Testis (tissue), 3 donors: ENCODE measurements around the gene R3HCC1L. TPM values are rescaled to one million over a fixed set of nuclear protein-coding genes. Genes with fewer than 3 reads are reported as not detected.

Experiments
- DNase-seq: peaks from one replicate; pipeline ENCODE4 v3.0.0-alpha.2; 2019
- H3K27ac ChIP-seq, 2 donors: fragments of 200-600 bp; sonication (generic); one replicate each; pipeline ENCODE4 v1.5.1; 2019
- H3K27me3 ChIP-seq: fragments of 200-600 bp; sonication (generic); one replicate; pipeline ENCODE4 v1.5.1; 2019
- H3K36me3 ChIP-seq: fragments of 200-600 bp; sonication (generic); one replicate; pipeline ENCODE4 v1.5.1; 2017; ENCODE audit warnings: low read depth; ENCODE audit errors: missing control alignments
- H3K4me1 ChIP-seq: fragments of 200-600 bp; sonication (generic); one replicate; pipeline ENCODE4 v1.5.1; 2019
- H3K4me3 ChIP-seq, 2 donors: fragments of 200-600 bp; sonication (generic); one replicate each; pipeline ENCODE4 v1.5.1; 2017 to 2019
- H3K9me3 ChIP-seq: fragments of 200-600 bp; sonication (generic); one replicate; pipeline ENCODE4 v1.5.1; 2017
- CTCF ChIP-seq, 3 experiments: fragments of 450-650 bp in 2 of 3; fragments of 200-600 bp in 1 of 3; sonication (generic) in 1 of 3; IDR thresholded peaks; one replicate each; pipeline ENCODE4 v1.5.1; 2016 to 2019; ENCODE audit warnings: antibody characterized with exemption in 3 of 3, mild to moderate bottlenecking in 2 of 3, moderate library complexity in 1 of 3
- POLR2A ChIP-seq: fragments of 450-650 bp; IDR thresholded peaks from one replicate; pipeline ENCODE4 v1.6.1; 2017; ENCODE audit warnings: antibody characterized with exemption, mild to moderate bottlenecking, moderate library complexity
- WGBS, 2 donors: methylation state at CpG; one replicate each; pipeline ENCODE4 v1.1.5; 2018; 5-methylcytosine and 5-hydroxymethylcytosine counted together
- intact Hi-C: fragments of 100-400 bp; cut with DNase I; formaldehyde crosslinking; loops from one replicate; pipeline ENCODE4 v1.15.1; 2023; ENCODE audit warnings: low total_unique reads
- polyA plus RNA-seq: library from polyadenylated mRNA; stranded (reverse); fragments of 350-450 nt; fragmentation: Illumina TruSeq; extraction: RNeasy Lipid Tissue Mini Kit (QIAGEN cat#74804); gene quantifications from one replicate; pipeline ENCODE4 v1.2.3, GENCODE V29; 2014; ENCODE audit warnings: low read depth, low replicate concordance; ENCODE audit not compliant: insufficient read depth
- total RNA-seq, 2 donors: library from RNA; depleted of rRNA; stranded (reverse); fragments of >200 nt; gene quantifications; one replicate each; pipeline ENCODE4 v1.2.3, GENCODE V29; 2016

R3HCC1L gene
- total and polyA plus RNA-seq, 3 donors from 2014 or later, result 36.9 to 39.5 (median 38.5) TPM

GRCh38 chr10:98098247-98098646 lies 36.2 kb upstream of the R3HCC1L start:
- intact Hi-C loops, result no loop called here
- TF ChIP-seq POLR2A (no peak), CTCF (IDR thresholded peaks at IDR 0.05) (no peak)
- no peaks in the 10 kb centered on the region for H3K4me1 ChIP-seq
- H3K27me3 ChIP-seq, result no peaks in the 10 kb centered on the region
- H3K27ac ChIP-seq, result no peak overlapping the region
- H3K9me3 ChIP-seq, result no peaks in the 10 kb centered on the region
- no peak for DNase-seq
- WGBS, 2 donors, result 70 to 78% methylated on average over 6 of the region's 6 CpGs
- no peaks in the 10 kb centered on the region for H3K36me3 ChIP-seq
- H3K4me3 ChIP-seq, result no peak overlapping the region

GRCh38 chr10:98100476-98100875 lies 34.0 kb upstream of the R3HCC1L start:
- no peaks in the 10 kb centered on the region for H3K9me3 ChIP-seq
- H3K27ac ChIP-seq, result no peak overlapping the region
- TF ChIP-seq CTCF (IDR thresholded peaks at IDR 0.05) (no peak), POLR2A (no peak)
- H3K4me3 ChIP-seq, result no peak overlapping the region
- no peak for DNase-seq
- no peaks in the 10 kb centered on the region for H3K36me3 ChIP-seq
- 48 to 54% methylated on average over 3 of the region's 3 CpGs for WGBS, 2 donors
- no peaks in the 10 kb centered on the region for H3K27me3 ChIP-seq
- no peaks in the 10 kb centered on the region for H3K4me1 ChIP-seq
- intact Hi-C loops, result no loop called here

GRCh38 chr10:98101366-98101765 lies 33.1 kb upstream of the R3HCC1L start:
- Histone ChIP-seq H3K4me3 (no peak overlapping the region), H3K36me3 (no peaks in the 10 kb centered on the region), H3K27me3 (no peaks in the 10 kb centered on the region), H3K27ac (no peak overlapping the region), H3K9me3 (no peaks in the 10 kb centered on the region), H3K4me1 (no peaks in the 10 kb centered on the region)
- 78 to 88% methylated on average over 2 of the region's 2 CpGs for WGBS, 2 donors
- intact Hi-C loops, result no loop called here
- no peak for DNase-seq
- TF ChIP-seq POLR2A, result no peak
- no peak for TF ChIP-seq CTCF (IDR thresholded peaks at IDR 0.05)

DNA sequence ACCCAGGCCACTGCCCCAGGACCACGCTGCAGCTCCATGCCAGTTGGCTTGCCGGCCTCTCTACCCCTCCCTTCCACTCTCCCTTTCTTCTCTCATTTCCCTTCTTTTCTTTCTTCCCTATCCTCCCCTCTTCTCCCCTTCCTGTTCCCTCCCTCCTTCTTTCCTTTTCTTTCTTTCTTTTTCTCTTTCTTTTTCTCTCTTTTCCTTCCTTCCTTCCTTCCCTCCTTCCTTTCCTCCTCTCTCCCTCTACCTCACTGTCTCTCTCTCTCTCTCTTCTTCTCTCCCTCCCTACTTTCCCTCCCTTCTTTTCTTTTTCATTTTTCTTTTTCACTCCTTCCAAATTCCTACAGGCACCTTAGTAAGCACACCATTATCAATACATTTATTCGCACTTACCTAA lies 30.3 kb upstream of the R3HCC1L start:
- H3K27me3 ChIP-seq, result no peaks in the 10 kb centered on the region
- DNase-seq, result no peak
- 77 to 87% methylated on average over 3 of the region's 3 CpGs for WGBS, 2 donors
- no peak overlapping the region for H3K4me3 ChIP-seq
- no peak for TF ChIP-seq POLR2A
- TF ChIP-seq CTCF (IDR thresholded peaks at IDR 0.05), result no peak
- no peaks in the 10 kb centered on the region for H3K4me1 ChIP-seq
- no peak overlapping the region for H3K27ac ChIP-seq
- no peaks in the 10 kb centered on the region for H3K36me3 ChIP-seq
- H3K9me3 ChIP-seq, result no peaks in the 10 kb centered on the region
- intact Hi-C loops, result no loop called here

GRCh38 chr10:98106531-98106930 lies 27.9 kb upstream of the R3HCC1L start:
- Histone ChIP-seq H3K27me3 (no peaks in the 10 kb centered on the region), H3K4me1 (no peaks in the 10 kb centered on the region), H3K4me3 (no peak overlapping the region), H3K36me3 (no peaks in the 10 kb centered on the region), H3K27ac (no peak overlapping the region), H3K9me3 (no peaks in the 10 kb centered on the region)
- 88 to 100% methylated on average over 1 of the region's 1 CpG for WGBS, 2 donors
- DNase-seq, result no peak
- intact Hi-C loops, result no loop called here
- no peak for TF ChIP-seq CTCF (IDR thresholded peaks at IDR 0.05)
- TF ChIP-seq POLR2A, result no peak
